ENCODE measurements around the gene NPDC1.

- no peak for TF ChIP-seq POLR2AphosphoS5 (IDR thresholded peaks at IDR 0.05)
- TF ChIP-seq, protein P1, sequence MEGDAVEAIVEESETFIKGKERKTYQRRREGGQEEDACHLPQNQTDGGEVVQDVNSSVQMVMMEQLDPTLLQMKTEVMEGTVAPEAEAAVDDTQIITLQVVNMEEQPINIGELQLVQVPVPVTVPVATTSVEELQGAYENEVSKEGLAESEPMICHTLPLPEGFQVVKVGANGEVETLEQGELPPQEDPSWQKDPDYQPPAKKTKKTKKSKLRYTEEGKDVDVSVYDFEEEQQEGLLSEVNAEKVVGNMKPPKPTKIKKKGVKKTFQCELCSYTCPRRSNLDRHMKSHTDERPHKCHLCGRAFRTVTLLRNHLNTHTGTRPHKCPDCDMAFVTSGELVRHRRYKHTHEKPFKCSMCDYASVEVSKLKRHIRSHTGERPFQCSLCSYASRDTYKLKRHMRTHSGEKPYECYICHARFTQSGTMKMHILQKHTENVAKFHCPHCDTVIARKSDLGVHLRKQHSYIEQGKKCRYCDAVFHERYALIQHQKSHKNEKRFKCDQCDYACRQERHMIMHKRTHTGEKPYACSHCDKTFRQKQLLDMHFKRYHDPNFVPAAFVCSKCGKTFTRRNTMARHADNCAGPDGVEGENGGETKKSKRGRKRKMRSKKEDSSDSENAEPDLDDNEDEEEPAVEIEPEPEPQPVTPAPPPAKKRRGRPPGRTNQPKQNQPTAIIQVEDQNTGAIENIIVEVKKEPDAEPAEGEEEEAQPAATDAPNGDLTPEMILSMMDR (IDR thresholded peaks at IDR 0.05) = no peak
Observed at GRCh38 chr9:137037035-137037434, 8.9 kb downstream of the NPDC1 start.
